ENCODE measurements around the gene KIF6.

DNA sequence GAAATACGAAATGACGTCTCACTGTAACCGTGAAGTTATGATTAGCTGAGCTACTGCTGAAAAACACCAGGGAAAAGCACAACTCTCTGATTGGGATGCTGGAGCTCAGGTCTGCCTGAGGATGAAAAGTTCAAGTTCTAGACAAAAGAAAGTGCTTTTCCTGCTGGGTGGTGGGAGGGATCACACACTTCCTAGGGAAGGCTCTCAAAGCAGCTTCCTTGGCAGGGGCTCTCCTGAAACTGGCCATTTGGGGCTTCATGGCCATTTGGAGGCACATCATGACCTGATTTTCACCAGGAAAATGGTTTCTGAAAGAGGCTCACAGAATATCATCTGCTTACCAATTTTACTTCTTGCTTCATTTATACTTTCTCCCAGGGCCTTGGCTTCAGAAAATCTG lies 305.6 kb downstream of the KIF6 start:
- no peak for TF ChIP-seq EP300 (IDR thresholded peaks at IDR 0.05)
- TF ChIP-seq CTCF (IDR thresholded peaks at IDR 0.05): no peak
- TF ChIP-seq POLR2A (IDR thresholded peaks at IDR 0.05; ENCODE audit: low read length): no peak
- TF ChIP-seq PBX3 (IDR thresholded peaks at IDR 0.05): no peak
- TF ChIP-seq USF2 (IDR thresholded peaks at IDR 0.05): no peak
- TF ChIP-seq RFX5 (IDR thresholded peaks at IDR 0.05): no peak
- no peak for TF ChIP-seq REST (IDR thresholded peaks at IDR 0.05)
- no peak for TF ChIP-seq CBX2 (IDR thresholded peaks at IDR 0.05; ENCODE audit: borderline replicate concordance, low read depth)
- no peak for TF ChIP-seq CHD2 (IDR thresholded peaks at IDR 0.05; ENCODE audit: low read length, partially characterized antibody)
- TF ChIP-seq HMGXB4 (CRISPR knock-in tag; IDR thresholded peaks at IDR 0.05; ENCODE audit: borderline replicate concordance): no peak
- TF ChIP-seq E2F6 (IDR thresholded peaks at IDR 0.05; ENCODE audit: borderline replicate concordance, low read depth): no peak
- TF ChIP-seq CHD4 (IDR thresholded peaks at IDR 0.05; ENCODE audit: borderline replicate concordance): no peak

Measured in A549 (cell line).